Activated naive CD4-positive, alpha-beta T cell treated with Interleukin-2 at 50 U/mL for 16 hours (primary cell): Measurements from ENCODE around the gene TRMT5.

Experiments used
- DNase-seq: peaks from one replicate; pipeline ENCODE4 v3.0.0-alpha.2; 2020

TRMT5 gene

GRCh38 chr14:60980811-60981632 lies at the start of gene TRMT5, which contains the start of gene SLC38A6:
Gene TRMT5, minus strand, starts transcription at chr14:60981079. Its CDS starts 106 bp downstream, at chr14:60980973.
Gene SLC38A6, plus strand, starts transcription at chr14:60981245. Its CDS starts 33 bp downstream, at chr14:60981278.
- peak; percentile 91 for DNase-seq

- no peak for DNase-seq
These were observed 45.6 kb upstream of the TRMT5 start for GRCh38 chr14:61026526-61026925.

GRCh38 chr14:61025251-61026223 lies 44.7 kb upstream of the TRMT5 start:
- peak; percentile 44 for DNase-seq

- DNase-seq: no peak
These were observed 38.7 kb upstream of the TRMT5 start for GRCh38 chr14:61019537-61019936.

- DNase-seq: no peak
These were observed 22.7 kb upstream of the TRMT5 start for GRCh38 chr14:61003571-61003970.

GRCh38 chr14:60999536-60999935 lies 18.7 kb upstream of the TRMT5 start:
- DNase-seq: no peak

GRCh38 chr14:60998617-60999016 lies 17.7 kb upstream of the TRMT5 start:
- no peak for DNase-seq

GRCh38 chr14:60989599-60989998 lies 8.7 kb upstream of the TRMT5 start:
- no peak for DNase-seq

GRCh38 chr14:60986500-60986899 lies 5.6 kb upstream of the TRMT5 start:
- DNase-seq: no peak

GRCh38 chr14:60984196-60984595 lies 3.3 kb upstream of the TRMT5 start:
- DNase-seq: no peak

GRCh38 chr14:60981633-60982455 lies 965 bp upstream of the TRMT5 start:
- no peak for DNase-seq

GRCh38 chr14:60977847-60978246 lies 3.0 kb downstream of the TRMT5 start:
- no peak for DNase-seq

GRCh38 chr14:60975551-60975950 lies 5.3 kb downstream of the TRMT5 start:
- DNase-seq: no peak

- DNase-seq: no peak
These were observed 6.7 kb downstream of the TRMT5 start for GRCh38 chr14:60974090-60974651.

- DNase-seq: no peak
These were observed 7.8 kb downstream of the TRMT5 start for GRCh38 chr14:60973070-60973469.

- DNase-seq: no peak
These were observed 8.6 kb downstream of the TRMT5 start for GRCh38 chr14:60972295-60972694.

- DNase-seq: no peak
These were observed 9.6 kb downstream of the TRMT5 start for GRCh38 chr14:60971271-60971670.

GRCh38 chr14:60970146-60970545 lies 10.7 kb downstream of the TRMT5 start:
- no peak for DNase-seq

- no peak for DNase-seq
These were observed 12.2 kb downstream of the TRMT5 start for GRCh38 chr14:60968671-60969070.

- DNase-seq: no peak
These were observed 12.8 kb downstream of the TRMT5 start for GRCh38 chr14:60968099-60968498.

- DNase-seq: no peak
These were observed 15.5 kb downstream of the TRMT5 start for GRCh38 chr14:60965402-60965801.

GRCh38 chr14:60964904-60965303 lies 16.0 kb downstream of the TRMT5 start:
- DNase-seq: no peak
